Measurements from ENCODE around the gene FES.
"Not testable (repeated sequence)": the region's sequence is repeated elsewhere in the genome, so short reads cannot be mapped to it uniquely, and the experiment has no call there.

Gene FES

DNA sequence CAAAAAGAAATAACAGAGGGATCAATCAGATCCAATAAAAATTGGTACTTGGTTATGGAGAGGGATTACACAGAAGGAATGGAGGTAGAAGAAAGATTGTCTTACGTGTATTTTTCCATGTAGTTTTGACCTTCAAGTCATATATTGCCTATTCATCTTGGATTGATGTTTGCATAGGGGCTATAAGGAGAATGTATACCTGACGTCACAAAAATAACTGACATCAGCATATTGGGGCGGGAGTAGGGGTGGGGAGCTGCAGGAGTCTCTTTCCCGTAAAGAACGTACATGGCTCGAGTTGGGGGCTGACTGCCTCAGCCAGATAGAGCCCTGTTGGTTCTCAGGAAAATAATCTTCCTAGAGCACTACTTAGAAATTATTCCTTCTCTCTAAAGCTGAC lies 21.8 kb upstream of the FES start:
- no peak for FAIRE-seq

DNA sequence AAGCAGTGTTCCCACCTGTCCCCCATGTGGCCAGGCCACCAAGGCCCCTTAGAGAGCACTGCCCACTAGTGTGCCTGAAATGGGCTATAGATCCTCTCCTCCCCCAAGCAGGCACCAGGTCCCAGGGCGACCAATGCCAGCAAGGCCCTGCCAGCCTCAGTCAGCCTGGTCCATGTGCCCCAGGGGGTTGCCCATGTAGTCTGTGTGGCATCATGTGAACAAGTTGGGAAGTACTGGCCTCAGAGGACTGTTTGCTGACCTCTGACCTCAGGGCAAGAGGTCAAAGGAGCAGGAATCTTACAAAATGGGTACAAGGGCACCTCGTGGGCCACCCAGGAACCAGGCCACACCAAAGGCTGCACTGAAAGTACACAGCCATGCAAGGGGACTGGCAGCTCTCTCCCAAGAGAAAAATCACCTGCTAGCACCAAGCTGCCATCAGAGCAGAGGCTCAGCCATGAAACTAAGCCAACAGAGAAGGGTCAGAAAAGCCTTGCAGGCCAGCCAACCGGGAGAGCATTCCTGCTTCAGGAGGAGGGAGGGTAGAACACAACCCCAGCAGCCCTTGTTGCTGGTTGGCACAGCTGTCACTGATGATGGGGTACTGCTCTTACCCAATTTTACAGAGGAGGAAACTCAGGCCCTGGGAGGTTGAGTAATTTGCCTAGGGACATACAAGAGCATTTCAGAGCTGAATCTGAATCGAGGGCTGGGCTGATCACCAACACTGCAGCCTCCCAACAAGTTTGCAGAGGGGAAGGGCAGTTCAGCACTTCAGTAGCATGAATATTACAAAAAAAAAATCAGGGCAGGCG lies 21.1 kb upstream of the FES start:
- no peak for FAIRE-seq

- no peak for FAIRE-seq
These were observed 20.3 kb upstream of the FES start for GRCh38 chr15:90863987-90864386.

DNA sequence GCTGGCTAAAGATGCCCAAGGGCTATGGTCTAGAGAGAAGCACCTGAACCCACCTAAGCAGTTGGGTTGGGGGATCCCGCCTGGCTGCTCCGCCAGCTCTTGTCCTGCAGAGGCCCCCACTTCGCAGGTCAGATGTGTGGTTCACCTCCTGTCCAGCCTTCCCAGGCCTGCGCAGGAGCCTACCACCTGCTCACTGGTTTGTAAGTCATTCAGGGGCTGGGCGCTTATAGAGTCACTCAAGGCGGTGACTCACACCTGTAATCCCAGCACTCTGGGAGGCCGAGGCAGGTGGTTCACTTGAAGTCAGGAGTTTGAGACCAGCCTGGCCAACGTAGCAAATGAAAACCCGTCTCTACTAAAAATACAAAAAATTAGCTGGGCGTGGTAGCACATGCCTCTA lies 19.8 kb upstream of the FES start:
- no peak for FAIRE-seq

DNA sequence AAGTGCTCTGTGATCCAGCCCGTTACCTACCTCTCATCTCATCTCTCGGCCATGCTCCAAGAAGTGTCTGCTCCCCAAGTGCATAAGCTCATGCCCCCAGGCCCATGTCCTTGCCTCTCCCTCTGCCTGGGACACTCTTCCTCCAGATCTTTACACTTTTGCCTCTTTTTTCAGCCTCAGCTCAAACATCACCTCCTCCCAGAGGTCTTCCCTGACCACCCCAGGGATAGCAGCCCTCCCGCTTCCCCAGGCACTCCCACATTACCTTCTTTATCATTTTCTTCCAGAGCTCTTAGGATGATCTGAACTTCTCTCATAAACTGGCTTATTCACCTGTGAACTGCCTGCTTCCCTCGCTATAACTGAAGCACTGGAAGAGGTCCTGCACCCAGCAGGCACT lies 18.6 kb upstream of the FES start:
- no peak for FAIRE-seq

- no peak for FAIRE-seq
These were observed 18.1 kb upstream of the FES start for GRCh38 chr15:90866161-90866715.

DNA sequence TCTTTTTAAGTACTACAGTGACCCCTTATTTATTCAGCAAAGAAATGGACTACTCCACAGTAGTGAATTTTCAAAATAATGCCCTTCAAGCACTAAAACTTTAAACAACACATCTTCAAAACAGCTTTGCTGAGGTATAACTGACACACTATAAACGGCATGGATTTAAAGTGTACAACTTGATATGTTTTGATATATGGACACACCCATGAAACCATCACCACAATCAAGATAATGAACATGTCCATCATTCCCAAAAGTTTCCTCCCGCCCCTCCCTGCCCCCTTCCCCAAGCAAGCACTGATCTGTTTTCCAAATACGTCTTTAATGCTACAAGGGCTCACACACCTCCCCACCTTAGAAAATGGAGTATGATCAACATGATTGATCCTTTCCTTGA lies 17.5 kb upstream of the FES start:
- no peak for FAIRE-seq

GRCh38 chr15:90868261-90868689 lies 16.0 kb upstream of the FES start, which contains the start of gene FURIN:
FURIN (plus strand) TSS chr15:90868588; CDS start chr15:90875741, 7,153 bp downstream.
- no peak for FAIRE-seq

- no peak for FAIRE-seq
These were observed 15.2 kb upstream of the FES start for GRCh38 chr15:90869140-90869541.

GRCh38 chr15:90869601-90870353 lies 14.5 kb upstream of the FES start:
- FAIRE-seq = no peak

- no peak for FAIRE-seq
These were observed 13.8 kb upstream of the FES start for GRCh38 chr15:90870354-90871138.

DNA sequence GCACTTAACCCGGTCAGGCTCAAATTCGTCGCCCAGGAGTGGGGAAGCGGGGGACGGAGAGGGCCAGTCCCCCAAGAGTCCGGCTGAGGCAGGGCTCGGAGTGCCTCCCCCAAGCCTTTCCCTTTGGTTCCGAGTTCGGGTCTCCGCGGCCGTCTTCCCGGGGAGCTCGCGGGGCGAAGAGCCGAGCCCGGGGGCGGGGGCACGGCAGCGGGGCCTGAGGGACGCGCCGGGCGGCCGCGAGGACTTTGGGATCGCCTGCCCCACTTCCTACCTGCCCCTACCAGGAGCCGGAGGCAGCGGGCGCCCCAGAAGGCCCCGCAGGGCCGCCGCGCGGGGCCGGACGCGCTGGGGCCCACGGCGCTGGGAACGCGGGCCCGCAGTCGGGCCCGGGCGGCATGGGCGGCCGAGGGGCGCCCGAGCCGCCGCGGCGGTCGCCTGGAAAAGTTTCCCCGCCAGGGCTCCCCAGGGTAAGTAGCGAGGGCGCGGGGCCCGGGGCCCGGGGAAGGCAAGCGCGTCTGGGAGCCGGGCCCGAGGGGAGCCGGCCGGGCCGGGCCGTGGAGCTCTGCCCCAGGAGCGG lies 13.1 kb upstream of the FES start:
- no peak for FAIRE-seq

DNA sequence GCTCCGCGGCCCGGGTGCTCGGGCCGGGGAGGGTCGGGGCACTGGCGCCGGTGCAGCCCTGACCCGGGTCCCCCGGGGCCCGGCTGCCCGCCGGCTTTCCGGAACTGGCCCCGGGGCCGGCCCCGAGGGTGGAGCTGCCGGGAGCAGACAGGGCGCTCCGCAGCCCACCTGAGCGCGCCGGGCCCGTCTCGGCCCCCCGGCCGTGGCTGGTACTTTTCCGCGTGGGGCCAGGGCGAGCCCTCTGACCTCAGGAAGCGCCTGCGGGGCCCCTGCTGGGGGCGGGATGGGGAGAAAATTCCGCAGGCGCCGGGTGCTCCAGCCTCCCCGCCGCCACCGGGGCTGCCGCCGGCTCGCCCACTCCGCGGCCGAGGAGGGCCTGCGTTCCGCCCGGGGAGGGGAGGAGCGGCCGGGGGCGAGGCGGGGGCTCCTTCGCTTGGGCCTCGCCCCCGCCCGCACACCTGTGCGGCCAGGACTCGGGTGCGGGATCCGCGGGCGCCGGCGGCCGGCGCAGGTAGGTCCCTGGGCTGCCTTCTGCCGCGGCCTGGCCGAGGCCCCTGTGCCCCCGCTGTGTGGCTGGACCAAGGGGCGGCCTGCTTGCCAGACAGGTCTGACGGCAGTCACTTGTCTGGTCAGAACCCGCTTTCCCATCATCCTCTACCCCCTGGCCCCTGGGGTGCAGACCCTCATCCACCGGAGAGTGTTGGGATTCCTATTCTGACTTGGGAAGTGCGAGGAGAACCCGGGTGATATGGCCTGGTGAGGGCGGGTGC lies 12.4 kb upstream of the FES start:
- no peak for FAIRE-seq

- FAIRE-seq = no peak
These were observed 11.7 kb upstream of the FES start for GRCh38 chr15:90872486-90873184.

GRCh38 chr15:90873488-90873997 lies 10.8 kb upstream of the FES start:
- FAIRE-seq = no peak

DNA sequence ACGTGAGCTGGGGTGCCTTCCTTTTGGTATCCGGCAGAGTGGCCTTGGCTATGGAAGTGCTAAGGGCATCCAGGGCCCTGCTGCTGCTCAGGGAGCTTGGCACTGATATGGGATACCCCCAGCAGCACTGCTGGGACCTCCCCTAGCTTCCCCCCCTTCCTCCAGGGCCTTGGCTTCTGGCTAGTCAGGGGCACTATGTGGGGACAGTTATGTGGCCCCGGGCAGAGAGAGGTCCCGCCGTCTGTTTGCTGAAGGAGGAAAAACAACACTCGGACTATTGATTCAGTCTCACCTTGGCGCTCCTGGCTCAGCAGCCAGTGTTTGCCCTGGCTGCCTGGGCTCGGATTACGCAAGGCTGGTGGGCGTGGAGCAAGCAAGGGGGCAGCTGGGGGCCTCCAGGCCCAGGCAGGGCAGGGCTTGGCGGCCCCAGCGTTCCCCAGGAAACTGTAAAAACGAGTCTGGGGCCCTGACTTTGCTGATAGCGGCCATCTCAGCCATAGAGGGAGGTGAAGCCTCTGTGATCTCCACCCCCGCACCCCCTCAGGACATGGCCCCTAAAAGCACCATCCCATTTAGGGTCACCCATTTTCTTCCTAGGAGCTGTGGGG lies 10.2 kb upstream of the FES start:
- FAIRE-seq = no peak

GRCh38 chr15:90874986-90875385 lies 9.3 kb upstream of the FES start:
- not testable (repeated sequence) for FAIRE-seq

DNA sequence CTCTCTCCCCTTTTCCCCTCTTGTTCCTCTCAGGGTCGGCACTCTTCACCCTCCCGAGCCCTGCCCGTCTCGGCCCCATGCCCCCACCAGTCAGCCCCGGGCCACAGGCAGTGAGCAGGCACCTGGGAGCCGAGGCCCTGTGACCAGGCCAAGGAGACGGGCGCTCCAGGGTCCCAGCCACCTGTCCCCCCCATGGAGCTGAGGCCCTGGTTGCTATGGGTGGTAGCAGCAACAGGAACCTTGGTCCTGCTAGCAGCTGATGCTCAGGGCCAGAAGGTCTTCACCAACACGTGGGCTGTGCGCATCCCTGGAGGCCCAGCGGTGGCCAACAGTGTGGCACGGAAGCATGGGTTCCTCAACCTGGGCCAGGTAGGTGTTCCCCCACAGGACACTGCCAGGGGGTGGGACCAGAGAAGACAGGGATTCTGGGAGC lies 8.7 kb upstream of the FES start:
- no peak for FAIRE-seq

DNA sequence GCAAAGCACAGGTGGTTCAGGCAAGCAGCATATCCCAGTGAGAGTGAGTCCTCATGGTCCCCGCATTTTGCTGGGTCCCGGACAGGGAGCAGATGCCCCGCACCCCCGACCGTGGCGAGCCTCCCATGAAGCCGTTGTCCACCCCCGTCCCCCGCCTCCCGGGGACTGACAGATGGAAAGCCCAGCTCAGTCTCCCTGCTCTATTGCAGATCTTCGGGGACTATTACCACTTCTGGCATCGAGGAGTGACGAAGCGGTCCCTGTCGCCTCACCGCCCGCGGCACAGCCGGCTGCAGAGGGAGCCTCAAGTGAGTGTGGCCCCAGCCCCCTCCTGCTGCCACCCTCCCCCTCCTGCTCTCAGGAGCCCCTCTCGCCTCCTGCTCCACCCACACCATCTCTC lies 8.3 kb upstream of the FES start:
- FAIRE-seq = no peak

DNA sequence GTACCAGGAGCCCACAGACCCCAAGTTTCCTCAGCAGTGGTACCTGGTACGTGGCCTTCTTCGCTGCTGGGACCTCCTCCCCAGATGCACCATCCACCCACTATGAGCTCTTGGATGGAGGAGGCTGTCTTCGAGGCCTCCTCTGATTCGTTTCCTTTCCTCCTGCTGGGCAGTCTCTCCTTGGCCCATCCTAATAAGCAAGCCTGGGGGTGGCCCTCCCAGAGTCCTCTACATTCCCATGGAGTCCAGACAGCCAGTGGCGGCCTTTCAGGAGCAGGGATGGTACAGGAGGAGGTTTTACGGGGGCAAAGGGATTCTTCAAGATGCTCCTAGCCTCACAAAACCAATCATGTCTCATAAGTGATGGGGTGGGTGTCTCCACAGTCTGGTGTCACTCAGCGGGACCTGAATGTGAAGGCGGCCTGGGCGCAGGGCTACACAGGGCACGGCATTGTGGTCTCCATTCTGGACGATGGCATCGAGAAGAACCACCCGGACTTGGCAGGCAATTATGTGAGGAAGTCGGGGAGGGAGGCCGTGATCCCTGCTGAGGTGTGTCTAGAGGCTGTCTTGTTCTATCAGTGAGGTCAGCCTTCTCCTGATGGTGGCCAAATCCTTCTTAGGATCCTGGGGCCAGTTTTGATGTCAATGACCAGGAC lies 7.7 kb upstream of the FES start:
- FAIRE-seq = no peak
